DMS79 treated with DMSO at 0.1 percent for 48 hours (cell line): ENCODE measurements around the gene PIK3R5.

Source experiments
- DNase-seq: peaks from one replicate; lab custom pipeline; 2025; lab: John Stamatoyannopoulos, UW

The PIK3R5 gene

GRCh38 chr17:8829036-8829941 lies 136.2 kb downstream of the PIK3R5 start:
- no peak for DNase-seq
